Measurements from ENCODE around the gene WIPI1. TPM values are rescaled to one million over a fixed set of nuclear protein-coding genes. Genes with fewer than 3 reads are reported as not detected.
"Not testable (repeated sequence)": the region's sequence is repeated elsewhere in the genome, so short reads cannot be mapped to it uniquely, and the experiment has no call there.

WIPI1 gene
- total RNA-seq, 4 donors from 2014 or later, result 19.3 to 35.1 (median 27.8) TPM

GRCh38 chr17:68497885-68498319 lies 40.6 kb upstream of the WIPI1 start:
- Histone ChIP-seq H3K36me3 (no peaks in the 10 kb centered on the region), H3K27ac (no peak overlapping the region), H3K27me3 (no peaks in the 10 kb centered on the region), H3K9me3 (no peaks in the 10 kb centered on the region), H3K4me3 (no peak overlapping the region), H3K4me1 (peaks cover 26% of the 10 kb centered on the region)
- no peak for TF ChIP-seq POLR2AphosphoS5 (IDR thresholded peaks at IDR 0.05)
- no peak for TF ChIP-seq EP300 (IDR thresholded peaks at IDR 0.05)
- no peak for TF ChIP-seq CTCF (IDR thresholded peaks at IDR 0.05)
- TF ChIP-seq POLR2A (IDR thresholded peaks at IDR 0.05), result no peak
- DNase-seq (ENCODE audit: low spot score in 2 of 2), result no peak
- WGBS, result 12% methylated on average over 3 of the region's 3 CpGs

GRCh38 chr17:68495081-68495480 lies 37.8 kb upstream of the WIPI1 start:
- WGBS, result 95% methylated on average over 4 of the region's 4 CpGs
- no peak for DNase-seq (ENCODE audit: low spot score in 2 of 2)
- Histone ChIP-seq H3K4me1 (peaks cover 47% of the 10 kb centered on the region), H3K27me3 (no peaks in the 10 kb centered on the region), H3K27ac (no peak overlapping the region), H3K9me3 (no peaks in the 10 kb centered on the region), H3K4me3 (no peak overlapping the region), H3K36me3 (no peaks in the 10 kb centered on the region)
- TF ChIP-seq EP300 (IDR thresholded peaks at IDR 0.05) (no peak), CTCF (IDR thresholded peaks at IDR 0.05) (no peak), POLR2AphosphoS5 (IDR thresholded peaks at IDR 0.05) (no peak), POLR2A (IDR thresholded peaks at IDR 0.05) (no peak)

GRCh38 chr17:68492394-68493054 lies 35.2 kb upstream of the WIPI1 start:
- 70% methylated on average over 8 of the region's 8 CpGs for WGBS
- peak overlapping the region; percentile 82 for H3K27ac ChIP-seq
- H3K4me3 ChIP-seq, result not testable (repeated sequence)

GRCh38 chr17:68491381-68492231 lies 34.3 kb upstream of the WIPI1 start:
- Histone ChIP-seq H3K27ac (peak overlapping the region; percentile 82), H3K4me3 (no peak overlapping the region)
- peak in 1 of 2 donors; percentile 78 for DNase-seq (ENCODE audit: low spot score in 2 of 2)

More at GRCh38 chr17:68492394-68493054, 35.2 kb upstream of the WIPI1 start:
- H3K27me3 ChIP-seq; DNase-seq (ENCODE audit: low spot score in 2 of 2); H3K9me3 ChIP-seq; H3K36me3 ChIP-seq: not testable (repeated sequence)
- peaks cover 32% of the 10 kb centered on the region for H3K4me1 ChIP-seq

GRCh38 chr17:68489919-68490318 lies 32.6 kb upstream of the WIPI1 start:
- 55% methylated on average over 4 of the region's 4 CpGs for WGBS
- Histone ChIP-seq H3K4me3 (no peak overlapping the region), H3K27me3 (no peaks in the 10 kb centered on the region), H3K9me3 (no peaks in the 10 kb centered on the region), H3K27ac (no peak overlapping the region), H3K36me3 (no peaks in the 10 kb centered on the region), H3K4me1 (peaks cover 32% of the 10 kb centered on the region)
- no peak for TF ChIP-seq POLR2A (IDR thresholded peaks at IDR 0.05)
- TF ChIP-seq POLR2AphosphoS5 (IDR thresholded peaks at IDR 0.05), result no peak
- TF ChIP-seq EP300 (IDR thresholded peaks at IDR 0.05), result no peak
- no peak for TF ChIP-seq CTCF (IDR thresholded peaks at IDR 0.05)
- no peak for DNase-seq (ENCODE audit: low spot score in 2 of 2)

More at GRCh38 chr17:68491381-68492231, 34.3 kb upstream of the WIPI1 start:
- Histone ChIP-seq H3K36me3 (no peaks in the 10 kb centered on the region), H3K27me3 (no peaks in the 10 kb centered on the region), H3K4me1 (peaks cover 32% of the 10 kb centered on the region), H3K9me3 (no peaks in the 10 kb centered on the region)
- no peak for TF ChIP-seq POLR2A (IDR thresholded peaks at IDR 0.05)
- no peak for TF ChIP-seq EP300 (IDR thresholded peaks at IDR 0.05)
- TF ChIP-seq POLR2AphosphoS5 (IDR thresholded peaks at IDR 0.05), result no peak
- TF ChIP-seq CTCF (IDR thresholded peaks at IDR 0.05), result no peak
- 27% methylated on average over 12 of the region's 12 CpGs for WGBS

Data from suprapubic skin (tissue), 4 donors.